OCI-LY7 (cell line): Measurements from ENCODE around the gene PTPRO. TPM values are rescaled to one million over a fixed set of nuclear protein-coding genes. Genes with fewer than 3 reads are reported as not detected.

Experiments
- BruUV-seq: library from RNA; stranded (reverse); fragments of 400-500 nt; replicated peaks from 2 replicates; lab custom pipeline; 2021; lab: Mats Ljungman, UMichigan
- CTCF ChIA-PET: fragments of 300-600 bp; sonication (Branson Sonifier 250); formaldehyde crosslinking; loops from one replicate; lab custom pipeline; 2022; ENCODE audit warnings: antibody characterized with exemption; ENCODE audit not compliant: unreplicated experiment; lab: Charles Lee
- POLR2A ChIA-PET: fragments of 300-600 bp; sonication (Branson Sonifier 250); formaldehyde crosslinking; loops from one replicate; lab custom pipeline; 2022; ENCODE audit warnings: antibody characterized with exemption; lab: Charles Lee
- DNase-seq: peaks from one replicate; pipeline ENCODE4 v3.0.0-alpha.2; 2015; ENCODE audit warnings: low spot score
- H2AFZ ChIP-seq: fragments of 200-600 bp; sonication (generic), shearing (Covaris generic); 2 replicates; pipeline ENCODE4 v1.6.1; 2014; ENCODE audit warnings: mild to moderate bottlenecking, antibody characterized with exemption, low read length, moderate library complexity
- H3K27ac ChIP-seq: fragments of 200-600 bp; sonication (generic); 2 replicates; pipeline ENCODE4 v1.5.1; 2014; ENCODE audit warnings: mixed run types, low read depth, mild to moderate bottlenecking, moderate library complexity, low read length, inconsistent platforms; ENCODE audit not compliant: poor library complexity, severe bottlenecking
- H3K36me3 ChIP-seq: fragments of 200-600 bp; sonication (generic); 2 replicates; pipeline ENCODE4 v1.6.1; 2014; ENCODE audit warnings: mild to moderate bottlenecking, antibody characterized with exemption, low read length, moderate library complexity, mixed read lengths; ENCODE audit not compliant: insufficient read depth
- H3K4me1 ChIP-seq: fragments of 200-600 bp; sonication (generic); 2 replicates; pipeline ENCODE4 v1.5.1; 2014; ENCODE audit warnings: mild to moderate bottlenecking, low read length; ENCODE audit not compliant: insufficient read depth, poor library complexity, severe bottlenecking
- H3K4me2 ChIP-seq: fragments of 200-600 bp; sonication (generic); 2 replicates; pipeline ENCODE4 v1.6.1; 2014; ENCODE audit warnings: mild to moderate bottlenecking, low read length
- H3K4me3 ChIP-seq: fragments of 200-600 bp; sonication (generic); 2 replicates; pipeline ENCODE4 v1.5.1; 2014; ENCODE audit warnings: mild to moderate bottlenecking, low read depth, low read length; ENCODE audit not compliant: poor library complexity, severe bottlenecking
- H3K79me2 ChIP-seq: fragments of 200-600 bp; sonication (generic); 2 replicates; pipeline ENCODE4 v1.6.1; 2016; ENCODE audit warnings: low read depth, mild to moderate bottlenecking, low read length, moderate library complexity, mixed read lengths; ENCODE audit not compliant: insufficient read depth
- H3K9me2 ChIP-seq: fragments of 200-600 bp; sonication (generic); 2 replicates; pipeline ENCODE4 v1.6.1; 2016; ENCODE audit warnings: mild to moderate bottlenecking, low read length, mixed read lengths; ENCODE audit not compliant: insufficient read depth
- H3K9me3 ChIP-seq: fragments of 200-600 bp; sonication (generic); 2 replicates; pipeline ENCODE4 v1.6.1; 2014; ENCODE audit warnings: mild to moderate bottlenecking, mixed run types, low read length, mixed read lengths
- H4K20me1 ChIP-seq: fragments of 200-600 bp; sonication (generic); 2 replicates; pipeline ENCODE4 v1.6.1; 2014; ENCODE audit warnings: mild to moderate bottlenecking, antibody characterized with exemption, low read length, moderate library complexity, mixed read lengths; ENCODE audit not compliant: insufficient read depth
- CTCF ChIP-seq: fragments of 200-600 bp; sonication (generic); conservative IDR thresholded peaks from 2 replicates; pipeline ENCODE4 v1.5.1; 2014; ENCODE audit warnings: mild to moderate bottlenecking, antibody characterized with exemption, low read length, moderate library complexity, mixed read lengths
- EZH2phosphoT487 ChIP-seq: fragments of 200-600 bp; sonication (generic); IDR thresholded peaks from 2 replicates; pipeline ENCODE4 v1.6.1; 2018; ENCODE audit warnings: low read depth, borderline replicate concordance, mild to moderate bottlenecking, mixed run types, antibody characterized with exemption, low read length, moderate library complexity, mixed read lengths
- intact Hi-C: fragments of 100-400 bp; cut with micrococcal nuclease; formaldehyde crosslinking; loops from one replicate; pipeline ENCODE4 v1.10.0; 2022; ENCODE audit not compliant: unreplicated experiment
- total RNA-seq, 2 experiments: library from RNA; depleted of rRNA in 1 of 2; stranded (reverse); fragments of >200 nt in 1 of 2; shearing (Covaris generic) in 1 of 2; gene quantifications; 2 replicates each; pipeline ENCODE4 v1.2.3, GENCODE V29; 2014 to 2022

The PTPRO gene
- total RNA-seq, 2 experiments from 2014 or later, result 0.06 to 0.23 TPM

DNA sequence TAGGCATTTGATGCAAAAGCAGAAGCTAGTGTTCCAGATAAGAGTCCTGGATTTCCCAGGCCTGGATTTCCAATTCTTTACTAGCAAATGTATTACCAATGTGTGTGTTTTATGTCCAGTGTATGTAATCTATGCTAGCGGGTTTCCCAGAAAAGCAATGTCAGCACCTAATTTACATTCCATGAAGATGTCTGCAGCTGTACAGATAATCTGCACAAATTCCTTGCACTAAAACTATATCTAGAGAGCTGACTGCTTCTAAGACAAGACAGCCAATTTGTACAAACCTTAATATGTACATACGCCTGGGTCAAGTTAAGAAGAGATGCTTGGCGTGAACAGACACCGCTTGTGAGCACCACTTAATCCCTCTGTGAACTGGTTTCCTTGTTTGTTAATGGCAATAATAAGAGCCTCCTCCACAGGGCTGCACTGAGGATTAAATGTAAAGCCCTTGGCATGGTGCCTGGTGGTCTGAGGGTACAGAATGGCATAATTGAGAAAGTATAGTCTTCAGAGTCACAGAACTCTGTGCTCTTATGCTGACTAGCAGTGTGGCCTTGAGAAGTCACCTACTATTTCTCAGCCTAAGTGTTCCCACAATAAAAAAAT lies 281.3 kb downstream of the PTPRO start:
- CTCF ChIA-PET, result no interaction called here
- no peak for DNase-seq
- no TSS peak for BruUV-seq

DNA sequence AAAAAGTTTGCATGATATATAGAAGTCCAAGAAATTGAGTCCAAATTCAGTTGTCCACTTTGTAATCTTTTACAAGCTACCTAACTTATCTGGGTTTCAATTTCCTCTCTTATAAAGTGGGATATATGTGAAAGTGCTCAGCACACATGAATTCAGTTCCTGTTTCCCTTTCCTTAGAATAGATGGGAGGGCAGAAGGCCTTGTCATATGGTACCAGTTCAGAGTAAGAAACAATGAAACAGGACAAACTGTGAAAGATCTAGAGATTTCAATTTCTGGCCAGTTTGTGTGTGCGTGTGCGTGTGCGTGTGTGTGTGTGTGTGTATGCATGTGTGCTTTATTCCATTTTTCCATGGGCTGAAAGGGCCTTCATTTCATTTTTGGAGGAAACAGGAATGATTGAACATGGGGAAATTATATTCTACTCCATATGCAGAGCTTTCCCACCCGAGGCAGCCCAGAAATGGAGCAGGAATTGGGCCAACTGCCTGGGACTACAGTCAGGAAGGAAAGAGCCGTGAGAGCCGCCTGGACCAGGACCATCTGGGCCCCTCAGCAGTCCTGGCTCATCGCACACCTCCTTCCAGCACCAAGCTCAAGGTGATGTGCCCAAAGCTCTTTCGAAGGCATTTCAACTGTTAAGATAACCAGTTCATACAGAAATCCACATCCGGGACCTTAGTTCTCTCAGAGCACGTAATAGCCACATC lies 283.7 kb downstream of the PTPRO start:
- Histone ChIP-seq H3K4me1 (no peaks in the 10 kb centered on the region), H2AFZ (no peak overlapping the region), H3K4me3 (no peak overlapping the region), H3K79me2 (no peaks in the 10 kb centered on the region), H4K20me1 (no peaks in the 10 kb centered on the region), H3K27ac (no peak overlapping the region), H3K9me3 (no peaks in the 10 kb centered on the region), H3K9me2 (no peaks in the 10 kb centered on the region), H3K36me3 (no peaks in the 10 kb centered on the region), H3K4me2 (no peak overlapping the region)
- no peak for DNase-seq
- no TSS peak for BruUV-seq
- CTCF ChIA-PET, result no interaction called here
- POLR2A ChIA-PET, result interaction anchor here (0.6 kb wide), 1 partner anchor 35 kb away, joined by 4 read pairs; no protein-coding TSS in a partner anchor
- no peak for TF ChIP-seq CTCF
- no peak for TF ChIP-seq EZH2phosphoT487
- intact Hi-C loops, result no loop called here

More for the DNA sequence above, 281.3 kb downstream of the PTPRO start:
- Histone ChIP-seq H2AFZ (no peak overlapping the region), H3K27ac (no peak overlapping the region), H3K36me3 (no peaks in the 10 kb centered on the region), H3K79me2 (no peaks in the 10 kb centered on the region), H3K9me3 (no peaks in the 10 kb centered on the region), H3K4me3 (no peak overlapping the region), H3K9me2 (no peaks in the 10 kb centered on the region), H3K4me2 (no peak overlapping the region), H4K20me1 (no peaks in the 10 kb centered on the region), H3K4me1 (no peaks in the 10 kb centered on the region)
- POLR2A ChIA-PET, result interaction anchor here (0.6 kb wide), 1 partner anchor 20 kb away, joined by 3 read pairs; no protein-coding TSS in a partner anchor
- TF ChIP-seq EZH2phosphoT487 (no peak), CTCF (no peak)
- intact Hi-C loops, result no loop called here

- Histone ChIP-seq H3K9me3 (no peaks in the 10 kb centered on the region), H3K27ac (no peak overlapping the region), H3K4me1 (no peaks in the 10 kb centered on the region), H3K4me2 (no peak overlapping the region), H3K9me2 (no peaks in the 10 kb centered on the region), H3K36me3 (no peaks in the 10 kb centered on the region), H3K79me2 (no peaks in the 10 kb centered on the region), H2AFZ (no peak overlapping the region), H4K20me1 (no peaks in the 10 kb centered on the region), H3K4me3 (no peak overlapping the region)
- ChIA-PET CTCF (no interaction called here), POLR2A (interaction anchor here (0.6 kb wide), 1 partner anchor 9 kb away, joined by 4 read pairs; no protein-coding TSS in a partner anchor)
- intact Hi-C loops, result no loop called here
- TF ChIP-seq EZH2phosphoT487 (no peak), CTCF (no peak)
- no peak for DNase-seq
- no TSS peak for BruUV-seq
These were observed 286.1 kb downstream of the PTPRO start for GRCh38 chr12:15608406-15608805.
